Calu3 (cell line): ENCODE measurements around the gene POC5. TPM values are rescaled to one million over a fixed set of nuclear protein-coding genes. Genes with fewer than 3 reads are reported as not detected.
"Not testable (repeated sequence)": the region's sequence is repeated elsewhere in the genome, so short reads cannot be mapped to it uniquely, and the experiment has no call there.

Experiments
- BruUV-seq: library from RNA; stranded (reverse); fragments of 400-500 nt; replicated peaks from 2 replicates; lab custom pipeline; 2021; lab: Mats Ljungman, UMichigan
- CTCF ChIA-PET: fragments of 300-600 bp; sonication (Branson Sonifier 250); formaldehyde crosslinking; loops from one replicate; lab custom pipeline; 2022; ENCODE audit warnings: antibody characterized with exemption; lab: Charles Lee
- DNase-seq: peaks from one replicate; pipeline ENCODE4 v3.0.0; 2022
- H3K27ac Mint-ChIP-seq: one replicate; pipeline ENCODE4 v1.8.0; 2022; ENCODE audit warnings: mixed read lengths; ENCODE audit not compliant: unreplicated experiment
- H3K27me3 Mint-ChIP-seq: one replicate; pipeline ENCODE4 v1.8.0; 2022; ENCODE audit warnings: mixed read lengths; ENCODE audit not compliant: unreplicated experiment
- H3K36me3 Mint-ChIP-seq: one replicate; pipeline ENCODE4 v1.8.0; 2022; ENCODE audit warnings: mild to moderate bottlenecking, moderate library complexity, mixed read lengths; ENCODE audit not compliant: insufficient read depth, unreplicated experiment
- H3K4me1 Mint-ChIP-seq: one replicate; pipeline ENCODE4 v1.8.0; 2022; ENCODE audit warnings: mild to moderate bottlenecking, low read depth, mixed read lengths; ENCODE audit not compliant: unreplicated experiment
- H3K4me3 Mint-ChIP-seq: one replicate; pipeline ENCODE4 v1.8.0; 2022; ENCODE audit warnings: mild to moderate bottlenecking, low read depth, moderate library complexity, mixed read lengths; ENCODE audit not compliant: unreplicated experiment
- H3K9me3 Mint-ChIP-seq: one replicate; pipeline ENCODE4 v1.8.0; 2022; ENCODE audit warnings: low read depth, mixed read lengths; ENCODE audit not compliant: unreplicated experiment
- intact Hi-C: fragments of 100-400 bp; cut with micrococcal nuclease; formaldehyde crosslinking; loops from one replicate; pipeline ENCODE4 v1.10.0; 2022; ENCODE audit not compliant: unreplicated experiment
- total RNA-seq: library from RNA; stranded (reverse); gene quantifications from 2 replicates; pipeline ENCODE4 v1.2.3, GENCODE V29; 2022
- TF ChIP-seq, protein P1 (sequence below): fragments of 200-600 bp; IDR thresholded peaks from one replicate; pipeline ENCODE4 v1.8.0; 2022; ENCODE audit warnings: antibody characterized with exemption; ENCODE audit not compliant: unreplicated experiment

Gene POC5
- total RNA-seq, 1 experiment from 2014 or later, result 20.9 TPM

DNA sequence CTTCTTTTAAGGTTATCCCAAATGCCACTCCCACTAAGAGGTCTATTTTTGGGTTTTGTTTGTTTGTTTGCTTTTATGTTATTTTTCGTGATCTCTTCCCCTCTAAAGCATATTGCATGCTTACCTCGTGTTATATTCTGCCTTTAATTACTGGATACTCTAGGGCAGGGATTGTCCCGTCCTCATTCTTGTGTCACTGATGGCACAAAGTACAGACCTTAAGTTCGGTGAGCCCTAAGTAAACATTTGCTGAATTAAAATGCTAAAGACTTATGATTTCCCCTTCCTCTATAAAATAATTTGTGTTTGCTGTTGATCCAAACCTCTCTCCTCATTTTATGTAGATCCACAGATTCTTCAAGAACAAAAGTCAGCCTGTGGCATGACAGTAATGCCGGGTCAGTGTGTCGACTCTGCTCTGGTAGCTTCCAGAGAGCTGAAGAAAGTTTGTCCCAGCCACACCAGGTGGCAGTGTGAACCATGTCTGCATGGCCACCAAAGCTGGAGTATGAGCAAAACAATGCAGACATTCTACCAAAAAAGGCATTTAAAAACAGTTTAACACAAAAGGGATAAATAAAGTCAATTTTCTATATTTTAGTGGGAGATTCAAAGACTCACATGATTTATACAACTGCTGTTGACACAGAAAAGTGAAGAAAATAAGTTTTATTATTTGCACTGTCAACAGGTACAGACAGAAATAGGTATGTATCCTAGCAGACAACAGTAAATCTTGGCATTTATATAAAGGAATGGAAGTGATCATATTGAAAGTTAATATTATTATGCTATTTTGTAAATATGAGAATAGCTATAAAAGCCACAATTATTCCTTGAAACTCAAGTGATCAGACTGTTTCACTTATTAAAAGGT, 17.9 kb upstream of the POC5 start:
- Mint-ChIP-seq H3K27ac (no peak overlapping the region), H3K4me3 (no peak overlapping the region), H3K36me3 (no peaks in the 10 kb centered on the region), H3K4me1 (peaks cover 12% of the 10 kb centered on the region), H3K27me3 (peaks cover 13% of the 10 kb centered on the region), H3K9me3 (no peaks in the 10 kb centered on the region)
- CTCF ChIA-PET, result interaction anchor here (1.1 kb wide), 2 partner anchors 440 to 521 kb away, joined by 5 to 16 read pairs; no protein-coding TSS in a partner anchor
- TF ChIP-seq, protein P1, sequence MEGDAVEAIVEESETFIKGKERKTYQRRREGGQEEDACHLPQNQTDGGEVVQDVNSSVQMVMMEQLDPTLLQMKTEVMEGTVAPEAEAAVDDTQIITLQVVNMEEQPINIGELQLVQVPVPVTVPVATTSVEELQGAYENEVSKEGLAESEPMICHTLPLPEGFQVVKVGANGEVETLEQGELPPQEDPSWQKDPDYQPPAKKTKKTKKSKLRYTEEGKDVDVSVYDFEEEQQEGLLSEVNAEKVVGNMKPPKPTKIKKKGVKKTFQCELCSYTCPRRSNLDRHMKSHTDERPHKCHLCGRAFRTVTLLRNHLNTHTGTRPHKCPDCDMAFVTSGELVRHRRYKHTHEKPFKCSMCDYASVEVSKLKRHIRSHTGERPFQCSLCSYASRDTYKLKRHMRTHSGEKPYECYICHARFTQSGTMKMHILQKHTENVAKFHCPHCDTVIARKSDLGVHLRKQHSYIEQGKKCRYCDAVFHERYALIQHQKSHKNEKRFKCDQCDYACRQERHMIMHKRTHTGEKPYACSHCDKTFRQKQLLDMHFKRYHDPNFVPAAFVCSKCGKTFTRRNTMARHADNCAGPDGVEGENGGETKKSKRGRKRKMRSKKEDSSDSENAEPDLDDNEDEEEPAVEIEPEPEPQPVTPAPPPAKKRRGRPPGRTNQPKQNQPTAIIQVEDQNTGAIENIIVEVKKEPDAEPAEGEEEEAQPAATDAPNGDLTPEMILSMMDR, result peak; percentile 64
- BruUV-seq, result no TSS peak
- intact Hi-C loops, result loop anchor here (1.0 to 10.0 kb wide), 4 partner anchors 340 to 1350 kb away; partner anchors contain the start of gene ZBED3
- DNase-seq, result peak; percentile 68

DNA sequence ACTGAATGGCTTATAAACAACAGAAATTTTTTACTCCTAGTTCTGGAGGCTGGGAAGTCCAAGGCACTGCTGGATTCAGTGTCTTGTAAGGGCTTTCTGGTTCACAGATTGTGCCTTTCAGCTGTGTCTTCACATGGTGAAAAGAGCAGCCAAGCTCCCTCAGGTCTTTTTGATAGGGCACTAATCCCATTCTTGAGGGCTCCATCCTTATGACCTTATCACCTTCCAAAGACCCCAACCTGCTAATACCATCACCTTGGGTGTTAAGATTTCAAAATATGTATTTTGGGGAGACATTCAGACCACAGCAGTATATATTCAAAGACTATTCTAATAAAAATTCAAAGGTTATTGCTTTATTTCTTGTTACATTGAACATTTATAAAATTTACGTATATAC, 16.5 kb upstream of the POC5 start:
- peaks cover 26% of the 10 kb centered on the region for H3K4me1 Mint-ChIP-seq
- no peak overlapping the region for H3K27ac Mint-ChIP-seq
- TF ChIP-seq, protein P1, result no peak
- DNase-seq, result no peak
- intact Hi-C loops, result loop anchor here (10.0 kb wide), 2 partner anchors 341 to 1351 kb away; partner anchors contain the start of gene ZBED3
- CTCF ChIA-PET, result no interaction called here
- H3K9me3 Mint-ChIP-seq, result no peaks in the 10 kb centered on the region
- no TSS peak for BruUV-seq
- no peaks in the 10 kb centered on the region for H3K36me3 Mint-ChIP-seq
- no peaks in the 10 kb centered on the region for H3K27me3 Mint-ChIP-seq
- no peak overlapping the region for H3K4me3 Mint-ChIP-seq

DNA sequence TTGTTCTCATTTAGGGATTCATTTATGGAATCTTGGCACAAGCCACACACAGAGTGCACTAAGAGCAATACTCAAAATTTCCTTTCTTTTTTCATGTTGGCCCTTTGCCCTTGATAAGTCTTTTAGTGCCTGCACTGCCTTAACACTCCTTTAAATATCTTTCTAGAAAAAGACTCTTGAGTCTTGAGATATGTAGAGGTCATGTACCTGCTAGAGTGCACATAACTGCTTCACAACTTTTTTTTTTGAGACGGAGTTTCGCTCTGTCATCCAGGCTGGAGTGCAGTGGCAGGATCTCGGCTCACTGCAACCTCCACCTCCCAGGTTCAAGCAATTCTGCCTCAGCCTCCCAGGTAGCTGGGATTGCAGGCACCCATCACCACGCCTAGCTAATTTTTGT, 14.3 kb upstream of the POC5 start:
- BruUV-seq, H3K27ac Mint-ChIP-seq, DNase-seq, H3K4me3 Mint-ChIP-seq, CTCF ChIA-PET, H3K9me3 Mint-ChIP-seq, H3K27me3 Mint-ChIP-seq, H3K36me3 Mint-ChIP-seq: not testable (repeated sequence)
- H3K4me1 Mint-ChIP-seq, result peaks cover 40% of the 10 kb centered on the region
- intact Hi-C loops, result loop anchor here (10.0 kb wide), 2 partner anchors 343 to 1353 kb away; partner anchors contain the start of gene ZBED3

DNA sequence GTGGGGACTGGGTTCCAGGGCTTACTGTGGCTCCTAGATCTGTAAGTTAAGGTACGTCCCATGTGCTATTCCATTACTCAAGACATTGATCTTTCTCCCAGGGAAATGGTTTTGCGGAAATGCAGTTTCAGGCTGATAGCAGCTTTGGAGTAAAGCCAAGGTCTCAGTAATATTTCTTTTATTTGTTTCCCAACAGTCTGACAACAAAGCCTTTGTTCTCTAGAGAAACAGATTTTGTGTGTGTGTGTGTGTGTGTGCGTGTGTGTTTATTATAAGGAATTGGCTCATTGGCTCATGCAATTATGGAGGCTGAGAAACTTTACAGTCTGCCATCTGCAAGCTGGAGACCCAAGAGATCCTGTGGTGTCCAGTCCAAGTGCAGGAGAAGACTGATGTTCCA, 12.1 kb upstream of the POC5 start:
- TF ChIP-seq, protein P1, result no peak
- no TSS peak for BruUV-seq
- Mint-ChIP-seq H3K27me3 (no peaks in the 10 kb centered on the region), H3K4me3 (peak overlapping the region; percentile 7), H3K36me3 (no peaks in the 10 kb centered on the region), H3K9me3 (no peaks in the 10 kb centered on the region), H3K27ac (peak overlapping the region; percentile 35), H3K4me1 (peaks cover 30% of the 10 kb centered on the region)
- intact Hi-C loops, result no loop called here
- CTCF ChIA-PET, result interaction anchor here (0.6 kb wide), 1 partner anchor 973 kb away, joined by 3 read pairs; no protein-coding TSS in a partner anchor
- DNase-seq, result peak; percentile 72

DNA sequence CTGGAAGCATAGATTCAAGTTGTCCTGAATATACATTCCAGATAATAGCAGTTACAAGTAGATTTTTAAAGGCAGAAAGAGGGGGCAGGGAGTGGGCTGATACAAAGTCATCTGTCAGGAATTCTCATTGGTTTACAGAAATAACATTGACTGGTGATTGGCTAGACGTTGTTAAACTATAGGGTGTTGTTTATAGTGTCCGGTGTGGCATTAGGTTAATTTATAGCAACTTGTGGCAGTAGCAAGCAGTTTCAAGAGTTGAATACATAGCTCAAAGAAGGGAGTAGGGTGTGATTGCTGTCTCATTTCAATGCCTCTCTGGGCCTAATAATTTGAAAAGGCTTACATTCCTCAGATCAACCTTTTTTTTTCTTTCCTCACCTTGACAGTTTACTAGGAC, 10.7 kb upstream of the POC5 start:
- Mint-ChIP-seq H3K9me3 (no peaks in the 10 kb centered on the region), H3K4me3 (no peak overlapping the region), H3K36me3 (no peaks in the 10 kb centered on the region), H3K4me1 (peaks cover 31% of the 10 kb centered on the region), H3K27me3 (no peaks in the 10 kb centered on the region), H3K27ac (no peak overlapping the region)
- intact Hi-C loops, result no loop called here
- CTCF ChIA-PET, result no interaction called here
- DNase-seq, result no peak
- no TSS peak for BruUV-seq
- TF ChIP-seq, protein P1, result no peak

DNA sequence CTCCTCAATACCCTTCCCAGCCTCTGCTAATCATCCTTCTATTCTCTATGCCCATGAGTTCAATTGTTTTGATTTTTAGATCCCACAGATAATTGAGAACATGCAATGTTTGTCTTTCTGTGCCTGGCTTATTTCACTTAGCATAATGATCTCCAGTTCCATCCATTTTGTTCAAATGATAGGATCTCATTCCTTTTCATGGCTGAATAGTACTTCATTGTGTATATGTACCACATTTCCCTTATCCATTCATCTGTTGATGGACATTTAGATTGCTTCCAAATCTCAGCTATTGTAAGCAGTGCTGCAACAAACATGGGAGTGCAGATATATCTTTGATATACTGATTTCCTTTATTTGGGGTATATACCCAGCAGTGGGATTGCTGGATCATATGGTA, 9.0 kb upstream of the POC5 start:
- not testable (repeated sequence) for H3K9me3 Mint-ChIP-seq, H3K4me3 Mint-ChIP-seq

More for the DNA sequence above, 9.0 kb upstream of the POC5 start:
- H3K27me3 Mint-ChIP-seq, intact Hi-C loops, H3K36me3 Mint-ChIP-seq, H3K27ac Mint-ChIP-seq, DNase-seq, BruUV-seq, CTCF ChIA-PET: not testable (repeated sequence)
- H3K4me1 Mint-ChIP-seq, result peaks cover 38% of the 10 kb centered on the region
